GM18951 (cell line): ENCODE measurements around the gene PSG5.
"Not testable (repeated sequence)": the region's sequence is repeated elsewhere in the genome, so short reads cannot be mapped to it uniquely, and the experiment has no call there.

ENCODE experiments used
- POLR2A ChIP-seq: IDR thresholded peaks from 4 replicates; pipeline ENCODE4 v1.6.1; 2011; ENCODE audit warnings: mild to moderate bottlenecking; ENCODE audit not compliant: insufficient read length, insufficient read depth; ENCODE audit errors: extremely low read depth
- in situ Hi-C: fragments of 300-500 bp; cut with MboI; formaldehyde crosslinking; loops from one replicate; pipeline ENCODE4 v1.12.0; 2022; ENCODE audit warnings: low sequenced_read_pairs, mixed read lengths, inconsistent platforms; ENCODE audit not compliant: unreplicated experiment

PSG5 gene

DNA sequence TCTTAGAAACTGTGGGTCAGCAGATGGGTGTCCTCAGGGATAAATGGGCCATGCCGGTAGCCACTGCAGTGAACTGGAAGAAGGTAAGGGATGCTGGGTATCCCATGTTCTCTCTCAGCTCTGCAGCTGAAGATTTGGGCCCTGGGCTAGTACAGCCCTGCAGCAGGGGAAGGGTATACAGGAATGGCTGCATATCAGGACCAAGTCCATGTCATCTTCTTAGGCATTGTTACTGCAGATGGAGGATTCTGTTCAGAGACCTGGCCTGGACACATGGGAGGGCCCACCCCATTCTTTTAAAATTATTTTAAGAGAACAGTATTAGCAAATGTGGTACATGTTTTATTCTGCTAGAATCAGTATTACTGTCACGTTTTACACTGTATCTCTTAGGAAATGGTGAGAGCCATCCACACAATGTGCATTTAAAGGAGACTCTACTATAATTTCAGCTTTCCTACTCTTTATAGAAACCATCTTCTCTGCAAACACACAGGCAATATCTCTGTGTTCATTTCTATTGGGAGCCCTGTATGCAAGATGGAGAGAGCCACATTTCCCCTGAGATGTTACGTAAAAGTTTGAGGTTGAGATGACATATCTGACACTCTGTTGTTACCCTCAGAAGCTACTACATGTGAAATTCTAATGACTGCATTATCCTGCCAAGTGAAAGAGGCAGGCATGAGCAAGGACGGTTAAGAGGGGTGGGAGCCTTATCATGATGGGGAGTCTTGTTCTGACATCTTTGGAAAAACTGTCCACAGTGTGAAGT lies 6.2 kb upstream of the PSG5 start:
- in situ Hi-C loops: not testable (repeated sequence)

DNA sequence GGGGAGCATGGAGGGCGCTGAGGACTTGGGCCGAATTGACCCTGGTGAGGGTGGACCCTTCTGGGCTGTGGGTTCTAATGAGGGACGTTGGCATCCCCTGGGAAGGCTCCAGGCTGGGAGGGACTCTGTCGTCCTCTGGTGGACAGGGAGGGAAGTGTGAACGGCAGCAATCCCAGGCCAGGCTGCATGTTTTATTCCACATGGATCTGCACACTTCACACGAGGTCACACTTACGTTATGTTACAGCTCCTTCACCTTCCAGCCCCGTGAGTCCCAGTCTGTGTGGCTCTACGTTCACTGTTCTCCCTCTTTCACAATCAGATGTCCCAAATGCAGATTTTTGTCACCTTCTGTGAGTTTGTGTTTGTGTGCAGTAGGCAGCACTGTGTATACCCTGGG lies 1.8 kb upstream of the PSG5 start:
- in situ Hi-C loops: not testable (repeated sequence)

DNA sequence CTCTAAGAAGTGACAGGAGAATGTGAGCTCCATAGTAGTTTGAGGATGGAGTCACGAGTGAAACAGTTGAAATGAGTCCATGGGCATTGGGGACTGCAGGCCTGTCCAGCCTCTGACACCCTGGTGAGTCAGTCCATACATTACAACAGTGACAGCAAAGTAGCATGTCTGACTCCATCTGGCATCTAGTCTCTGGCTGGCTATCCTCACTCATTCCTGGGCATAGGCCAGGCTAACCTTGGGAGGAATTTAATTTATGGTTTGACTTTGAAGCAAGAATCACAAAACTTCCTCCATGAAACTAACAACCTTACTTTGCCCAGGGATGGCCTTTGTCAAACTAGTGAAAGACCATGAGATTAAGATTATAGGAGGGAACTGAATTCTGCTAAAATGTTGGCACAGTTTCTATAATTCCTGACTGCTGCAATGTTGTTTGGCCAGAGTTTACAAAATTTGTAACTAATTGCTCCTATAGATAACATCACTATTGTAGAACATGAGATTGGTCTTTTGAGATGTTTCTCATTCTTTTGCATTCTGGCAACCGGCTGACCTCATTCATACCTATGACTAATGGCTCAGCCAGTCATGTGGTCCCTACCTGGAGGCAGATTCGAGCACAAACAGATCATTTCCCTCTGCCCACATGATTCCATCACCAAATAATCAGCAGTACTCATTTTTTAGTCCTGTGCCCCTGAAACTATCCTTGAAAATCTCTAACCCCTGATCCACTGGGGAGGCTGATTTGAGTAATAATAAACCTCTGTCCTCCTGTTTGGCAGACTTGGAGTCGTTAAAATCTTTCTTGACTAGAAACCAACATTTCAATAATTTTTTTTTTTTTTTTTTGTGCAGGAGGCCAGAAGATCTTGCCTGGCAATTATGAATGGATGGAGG lies 4.2 kb downstream of the PSG5 start:
- in situ Hi-C loops: not testable (repeated sequence)

DNA sequence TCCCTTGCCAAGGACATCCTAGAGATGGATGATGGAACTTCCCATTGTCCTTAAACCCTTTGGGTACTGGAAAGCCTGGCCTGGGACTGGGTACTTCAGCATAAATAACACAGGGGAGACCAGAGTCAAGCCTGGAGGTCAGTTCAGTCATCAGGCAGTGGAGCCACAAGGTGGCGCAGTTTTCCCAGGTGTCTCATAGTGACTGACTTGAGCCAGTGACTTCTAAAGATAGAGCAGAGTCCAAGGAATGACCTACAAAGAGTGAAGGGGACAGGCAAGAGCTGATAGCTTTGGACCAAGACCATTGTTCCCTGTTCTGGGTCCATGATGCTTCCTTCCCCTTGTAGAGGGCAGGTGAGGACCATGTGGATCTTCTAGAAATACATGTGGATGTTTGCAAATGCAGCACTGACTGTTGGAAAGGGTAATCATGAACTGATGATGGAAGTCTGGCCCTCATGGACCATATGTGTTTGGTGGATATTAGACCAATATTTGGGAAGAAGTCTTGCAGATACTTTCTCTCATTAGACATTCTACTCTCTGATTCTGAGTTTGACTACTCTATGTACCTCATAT lies 6.7 kb downstream of the PSG5 start:
- in situ Hi-C loops: not testable (repeated sequence)

DNA sequence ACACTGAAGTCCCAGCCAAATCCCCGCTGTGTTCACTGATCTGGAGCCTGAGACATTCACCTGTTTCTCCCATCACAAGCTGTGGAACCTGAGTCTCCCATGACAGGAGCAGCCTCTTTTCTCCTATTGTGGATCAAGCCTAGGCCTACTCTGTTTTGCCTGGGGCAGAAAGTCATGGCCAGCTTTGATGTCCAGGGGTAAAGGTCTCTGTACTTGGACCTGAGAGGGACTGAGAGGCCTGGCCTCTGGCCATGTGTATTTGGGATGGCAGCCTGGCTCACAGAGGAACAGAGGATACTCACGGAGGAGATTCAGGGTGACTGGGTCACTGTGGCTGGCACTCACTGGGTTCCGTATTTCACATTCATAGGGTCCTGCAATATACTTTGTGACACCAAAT lies 7.8 kb downstream of the PSG5 start:
- in situ Hi-C loops: not testable (repeated sequence)

DNA sequence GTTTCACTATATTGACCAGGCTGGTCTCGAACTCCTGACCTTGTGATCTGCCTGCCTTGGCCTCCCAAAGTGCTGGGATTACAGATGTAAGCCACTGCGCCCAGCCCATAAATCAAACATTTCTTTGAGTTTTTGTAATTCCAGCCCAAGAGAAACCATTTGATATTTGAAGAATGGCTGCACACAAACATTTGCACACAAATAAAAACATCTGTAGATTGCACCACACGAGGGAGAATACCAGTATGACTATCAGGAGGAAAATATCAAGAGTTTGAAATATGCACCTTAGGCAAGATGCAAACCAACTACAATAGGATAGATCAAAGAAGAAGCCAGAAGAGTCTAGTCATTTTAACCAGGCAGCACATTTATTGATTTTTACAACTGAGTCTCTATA lies 20.4 kb downstream of the PSG5 start:
- in situ Hi-C loops: not testable (repeated sequence)

DNA sequence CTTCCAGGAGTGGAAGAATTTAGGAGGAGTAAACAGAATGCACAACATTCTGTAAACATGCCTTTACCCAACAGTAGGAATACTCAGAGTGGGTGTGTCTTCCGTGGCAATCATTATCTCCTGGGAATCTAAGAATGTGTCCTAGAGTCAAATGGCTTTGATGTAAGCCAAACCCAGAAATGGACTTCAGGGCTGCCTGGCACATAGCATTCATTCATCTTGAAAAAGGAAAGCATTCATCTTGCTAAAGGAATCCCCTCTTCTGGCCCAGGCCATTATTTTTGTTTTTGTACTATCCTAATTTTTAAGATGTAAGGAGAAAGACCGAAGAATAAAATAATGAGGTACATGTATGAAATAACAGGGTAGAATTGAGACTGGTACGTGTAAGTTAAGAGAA lies 23.2 kb downstream of the PSG5 start:
- in situ Hi-C loops: not testable (repeated sequence)

DNA sequence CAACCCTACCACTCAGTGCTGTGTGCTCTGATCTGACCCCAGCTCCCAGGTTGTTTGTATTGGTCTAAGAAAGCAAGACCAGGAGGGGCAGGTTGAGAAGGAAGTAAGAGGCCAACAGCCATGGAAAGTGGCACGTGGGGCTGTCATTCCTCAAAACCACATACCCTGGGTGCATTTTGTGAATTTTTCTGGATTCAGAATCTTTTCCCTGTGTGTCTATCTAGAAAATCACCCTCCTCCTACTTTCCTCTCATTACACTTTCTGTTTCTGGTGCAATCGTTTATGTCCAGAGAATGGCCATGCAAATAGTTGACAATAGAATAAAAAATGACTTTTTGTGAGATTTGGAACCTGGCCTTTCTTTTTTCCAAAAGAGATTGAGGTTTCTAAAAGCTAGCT lies 24.1 kb downstream of the PSG5 start:
- in situ Hi-C loops: not testable (repeated sequence)

DNA sequence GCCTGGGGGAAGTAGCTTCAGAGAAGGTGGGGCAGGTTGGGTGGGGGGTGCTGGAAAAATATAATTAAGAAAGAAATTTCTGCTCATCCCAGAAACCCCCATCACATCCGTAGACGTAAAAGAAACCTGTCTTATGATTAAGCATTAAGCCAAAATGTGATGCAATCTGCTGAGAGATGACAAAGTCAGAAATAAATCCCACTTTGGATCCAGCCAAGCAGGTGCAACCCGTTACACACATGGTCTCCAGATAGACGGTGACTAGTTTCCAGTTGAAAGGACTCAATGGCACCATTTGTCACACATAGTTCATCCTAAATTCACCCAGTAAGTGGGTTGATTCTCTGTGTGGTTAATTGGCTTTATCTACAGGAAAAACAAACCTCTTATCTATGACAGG lies 34.1 kb downstream of the PSG5 start:
- no peak for TF ChIP-seq POLR2A
- in situ Hi-C loops: no loop called here

DNA sequence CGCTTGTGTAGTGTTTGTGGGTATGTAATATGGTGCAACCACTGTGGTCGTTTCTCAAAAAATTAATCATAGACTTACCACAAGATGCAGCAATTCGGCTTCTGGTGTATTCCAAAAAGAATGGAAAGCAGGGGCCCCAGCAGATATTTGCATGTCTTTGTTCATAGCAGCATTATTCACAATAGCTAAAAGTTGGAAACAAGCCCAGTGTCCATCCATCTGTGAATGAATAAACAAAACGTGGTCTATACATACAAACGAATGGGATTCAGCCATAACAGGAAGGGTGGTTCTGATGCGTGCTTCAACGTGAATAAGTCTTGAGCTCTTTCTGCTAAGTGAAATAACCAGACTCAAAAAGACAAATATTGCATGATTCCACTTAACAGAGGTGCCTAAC lies 36.5 kb downstream of the PSG5 start:
- in situ Hi-C loops: not testable (repeated sequence)

DNA sequence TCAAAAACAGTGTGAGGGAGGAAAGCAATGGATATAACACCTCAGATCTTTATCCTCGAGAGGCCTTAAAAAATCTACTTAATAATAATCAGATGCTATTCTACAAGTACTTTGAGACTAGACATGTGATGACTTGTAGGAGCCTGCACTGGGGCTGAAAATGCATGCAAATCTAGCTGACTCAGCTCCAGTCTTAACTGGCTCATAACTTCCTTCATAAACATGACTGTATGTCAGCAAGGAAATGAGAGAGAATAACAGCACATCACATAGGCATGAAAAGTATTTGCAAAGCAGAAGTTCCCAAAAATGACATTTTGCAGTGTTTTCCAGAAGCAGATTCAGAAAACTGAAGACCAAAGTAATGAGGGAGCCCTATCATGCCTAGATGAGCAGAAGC lies 38.1 kb downstream of the PSG5 start:
- in situ Hi-C loops: no loop called here
- TF ChIP-seq POLR2A: no peak

DNA sequence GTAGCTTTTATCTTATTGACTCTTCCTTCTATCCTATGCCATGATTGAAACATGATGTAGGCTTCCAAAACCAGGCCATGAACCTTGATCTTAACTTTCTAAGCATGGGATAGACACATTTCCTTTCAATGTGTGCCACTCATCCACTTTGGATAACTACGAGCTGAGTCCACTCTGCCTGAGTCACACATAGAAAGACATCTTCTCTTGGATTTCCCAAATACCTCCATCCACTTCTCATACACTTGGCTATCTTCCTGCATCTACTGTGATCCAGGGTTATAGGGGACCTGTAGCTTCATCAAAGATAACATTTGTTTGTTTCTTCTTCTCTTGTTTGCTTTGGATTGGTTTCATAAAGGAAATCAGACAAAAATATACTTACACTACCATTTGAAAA lies 44.6 kb downstream of the PSG5 start:
- in situ Hi-C loops: not testable (repeated sequence)

DNA sequence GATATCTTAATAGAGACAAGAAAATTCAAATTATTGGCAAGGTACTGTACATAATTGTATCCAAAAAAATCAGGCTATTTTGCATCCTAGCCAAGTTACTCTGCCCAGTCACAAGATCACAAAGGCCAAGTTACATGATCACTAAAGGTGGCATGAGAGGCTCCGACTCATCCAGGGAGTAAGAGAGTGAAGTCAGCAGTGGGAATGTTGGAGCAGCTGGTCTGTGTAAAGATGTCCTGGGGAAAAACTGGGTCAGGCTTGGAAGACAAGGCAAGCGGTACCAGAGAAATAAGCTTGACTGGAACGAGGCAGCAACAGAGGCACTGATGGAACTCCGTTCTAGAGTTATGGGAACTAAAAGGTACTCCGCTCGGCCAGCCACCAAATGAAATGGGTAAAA lies 53.6 kb downstream of the PSG5 start:
- in situ Hi-C loops: no loop called here
- no peak for TF ChIP-seq POLR2A

DNA sequence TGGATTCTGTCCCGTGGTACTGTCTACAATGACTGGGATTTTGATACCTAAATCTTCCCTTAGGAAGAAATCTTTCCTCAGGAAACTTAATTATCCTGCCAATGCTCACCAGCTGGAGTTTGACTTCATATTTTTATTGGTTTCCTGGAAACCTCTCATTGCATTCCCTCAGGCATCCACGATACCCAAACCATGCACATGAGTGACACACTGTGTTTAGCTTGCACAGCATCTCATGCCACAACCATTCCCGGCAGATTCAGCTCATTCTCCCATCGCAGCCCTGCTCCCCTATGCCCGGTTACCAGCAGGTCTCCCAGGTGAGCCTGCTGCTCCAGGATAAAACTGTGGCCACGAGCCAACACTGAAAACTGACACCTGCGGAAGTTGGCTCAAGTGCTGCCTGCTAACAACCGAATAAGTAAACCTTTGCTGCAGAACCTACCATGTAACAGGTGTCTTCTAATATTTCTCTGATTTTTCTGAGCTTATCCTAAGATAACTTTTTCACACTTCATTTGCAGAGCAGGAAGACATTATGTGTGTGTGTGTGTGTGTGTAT lies 55.0 kb downstream of the PSG5 start:
- in situ Hi-C loops: not testable (repeated sequence)

DNA sequence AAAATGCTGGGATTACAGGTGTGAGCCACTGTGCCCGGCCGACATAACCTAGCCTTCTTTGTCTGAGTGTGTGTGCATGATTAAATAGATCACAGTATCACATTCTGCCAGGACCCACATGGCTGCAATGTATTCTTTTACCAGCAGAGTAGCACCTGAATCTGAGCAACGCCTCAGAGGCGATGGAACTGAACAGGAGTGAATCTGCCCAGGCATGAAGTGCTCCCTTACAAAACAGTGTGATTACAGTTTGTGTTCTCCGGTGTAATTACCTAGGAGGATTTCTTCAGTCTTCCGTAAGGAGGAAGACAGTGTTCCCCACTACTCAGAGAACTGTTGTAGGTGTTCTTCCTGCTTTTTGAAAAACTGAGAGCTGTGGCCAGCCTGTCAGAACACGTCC lies 57.1 kb downstream of the PSG5 start:
- in situ Hi-C loops: not testable (repeated sequence)

DNA sequence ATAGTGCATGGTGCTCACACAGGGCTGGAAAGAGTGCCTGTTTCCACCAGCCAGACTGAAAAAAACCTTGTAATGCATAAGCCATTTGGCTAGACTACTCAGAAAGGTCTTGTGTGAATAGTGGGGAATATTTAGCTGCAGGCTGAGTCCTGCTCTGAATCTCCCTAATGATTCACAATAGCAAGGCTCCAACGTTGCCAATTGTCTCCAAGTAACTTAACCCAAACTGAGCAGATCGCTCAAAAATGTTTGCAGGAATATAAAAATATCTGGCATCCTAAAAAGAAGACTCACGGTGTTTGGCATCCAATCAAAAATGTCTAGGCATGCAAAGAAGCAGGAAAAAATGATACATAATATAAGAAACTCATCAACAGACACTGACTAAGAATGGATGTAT lies 59.0 kb downstream of the PSG5 start:
- in situ Hi-C loops: not testable (repeated sequence)
